NCI-H1092 (cell line): ENCODE results near the gene SUSD1.

Source experiments
- DNase-seq: peaks from one replicate; lab custom pipeline; 2025; lab: John Stamatoyannopoulos, UW

Gene SUSD1

DNA sequence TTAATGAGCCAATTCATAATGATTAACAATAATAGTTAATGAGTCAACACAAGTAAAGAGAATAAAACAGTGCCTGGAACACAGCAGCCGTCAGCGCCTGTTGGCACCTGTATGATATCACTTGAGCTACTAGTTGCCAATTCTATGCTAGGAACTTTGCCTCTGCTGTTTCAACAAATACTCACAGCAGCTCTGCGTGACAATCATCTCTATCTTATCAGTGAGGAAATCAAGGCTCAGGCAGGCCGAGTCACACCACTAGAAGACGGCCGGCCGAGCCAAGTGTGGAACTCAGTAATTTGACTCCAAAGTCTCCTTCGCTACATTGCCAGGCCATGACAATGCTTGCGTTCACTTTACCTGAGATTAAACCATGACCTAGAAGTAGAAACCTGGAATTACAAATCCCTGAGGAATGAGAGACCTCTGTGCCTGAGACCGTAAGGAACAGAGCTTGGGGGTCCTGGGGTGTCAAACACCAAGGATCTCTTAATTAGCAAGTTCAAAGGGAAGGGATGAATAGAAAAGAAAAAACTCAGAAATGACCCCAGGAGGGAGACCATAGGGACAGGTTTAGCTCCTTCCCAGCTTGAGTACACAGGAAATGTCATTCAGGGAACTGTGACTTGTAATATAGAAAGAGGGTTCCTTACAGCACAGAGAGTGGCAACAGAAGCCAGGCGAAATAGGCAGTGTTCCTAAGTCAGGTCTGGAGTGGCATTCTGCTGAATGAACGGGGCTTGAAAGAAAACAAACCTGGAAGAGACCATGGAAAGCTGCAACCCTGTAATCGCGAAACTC lies 109.1 kb downstream of the SUSD1 start:
- DNase-seq, result no peak

DNA sequence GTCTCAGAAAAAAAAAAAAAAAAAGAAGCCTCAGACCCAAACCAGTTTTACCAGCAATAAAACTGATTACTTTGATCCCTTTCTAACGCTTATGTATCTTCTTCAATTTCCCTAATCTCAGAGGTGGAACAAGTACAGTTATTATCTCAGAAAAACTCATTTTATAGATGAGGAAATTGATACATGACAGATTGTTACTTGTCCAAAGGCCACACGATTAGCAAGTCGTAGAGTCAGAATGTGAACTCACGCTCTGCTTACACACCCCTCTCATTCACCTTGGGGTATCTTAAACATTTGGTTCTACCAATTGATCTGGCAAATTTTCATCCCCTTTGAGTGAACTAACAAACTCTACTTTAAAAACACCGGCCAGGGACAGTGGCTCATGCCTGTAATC lies 110.2 kb downstream of the SUSD1 start:
- no peak for DNase-seq

DNA sequence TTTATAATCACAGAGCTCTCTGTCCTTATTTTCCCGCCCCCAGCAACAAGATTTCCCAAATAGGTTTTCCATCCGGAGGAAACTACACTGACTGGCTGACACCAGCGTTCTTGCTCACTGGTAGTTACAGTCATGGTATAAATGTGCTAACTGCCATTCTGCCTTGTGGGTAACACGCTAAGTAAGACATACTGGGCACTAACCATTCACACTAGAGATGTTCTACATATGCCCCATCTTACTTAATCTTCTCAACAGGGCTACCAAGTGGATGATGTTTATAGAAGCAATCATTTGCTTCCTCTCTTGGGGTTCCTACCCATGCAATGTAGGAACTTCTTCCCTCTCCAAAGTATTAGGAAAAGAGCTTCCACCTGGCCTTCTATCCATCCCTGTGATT lies 111.5 kb downstream of the SUSD1 start:
- no peak for DNase-seq

DNA sequence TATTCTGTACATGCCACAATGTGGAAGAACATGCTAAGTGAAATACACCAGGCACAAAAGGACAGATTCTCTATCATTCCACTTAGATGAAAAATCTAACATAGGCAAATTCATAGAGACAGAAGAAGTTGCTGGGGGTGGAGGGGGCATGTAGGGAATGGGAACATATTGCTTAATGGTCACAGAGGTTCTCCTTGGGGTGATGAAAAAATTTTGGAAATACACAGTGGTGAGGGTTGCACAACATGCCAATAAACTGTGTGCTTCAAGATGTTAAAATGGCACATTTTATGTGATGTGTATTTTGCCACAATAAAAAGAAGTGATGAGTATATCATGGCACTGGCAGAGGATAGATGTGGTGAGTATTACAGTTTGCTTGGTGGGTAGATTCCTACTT lies 111.9 kb downstream of the SUSD1 start:
- no peak for DNase-seq

DNA sequence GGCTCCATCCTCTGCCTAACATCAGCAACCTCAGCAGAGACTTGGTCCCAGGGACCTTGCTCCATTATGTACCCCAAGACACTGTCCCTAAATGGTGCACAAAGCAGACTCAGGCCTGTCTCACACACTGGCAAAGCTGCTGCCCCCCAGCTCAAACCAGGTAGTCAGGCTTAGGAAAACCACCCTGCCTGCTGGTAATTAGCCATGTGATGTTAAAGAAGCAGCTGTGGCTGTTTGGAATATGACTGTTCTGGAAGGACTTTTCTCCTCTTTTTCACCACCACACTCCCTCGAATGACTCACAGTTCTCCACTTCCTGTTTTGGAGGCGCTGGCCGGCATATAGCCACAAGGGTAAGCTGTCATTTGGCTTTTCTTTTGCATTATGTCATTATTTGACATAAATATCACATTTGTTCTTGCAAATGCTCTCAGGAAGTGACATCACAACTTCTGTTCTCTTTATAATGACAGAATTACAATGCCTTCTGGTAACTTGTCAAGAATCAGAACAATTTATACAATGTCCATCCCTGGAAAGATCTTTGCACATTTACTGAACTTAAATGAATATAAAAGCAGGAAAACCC lies 113.9 kb downstream of the SUSD1 start:
- DNase-seq, result no peak

DNA sequence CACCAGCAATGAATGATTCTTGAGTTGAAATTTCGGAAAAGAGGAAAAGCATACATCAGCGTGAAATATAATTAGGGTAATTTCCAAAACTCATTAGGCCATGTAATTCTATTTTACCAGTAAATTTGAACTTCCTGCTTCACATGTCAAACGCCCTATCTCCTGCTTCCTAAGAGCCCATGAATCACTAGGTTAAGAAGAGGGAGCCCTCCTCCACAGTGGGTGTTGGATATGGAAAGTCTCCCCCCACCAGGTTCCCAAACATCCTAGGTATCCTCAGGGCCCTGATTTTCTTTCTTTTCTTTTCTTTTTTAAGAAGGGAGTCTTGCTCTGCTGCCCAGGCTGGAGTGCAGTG lies 115.2 kb downstream of the SUSD1 start:
- DNase-seq, result no peak

DNA sequence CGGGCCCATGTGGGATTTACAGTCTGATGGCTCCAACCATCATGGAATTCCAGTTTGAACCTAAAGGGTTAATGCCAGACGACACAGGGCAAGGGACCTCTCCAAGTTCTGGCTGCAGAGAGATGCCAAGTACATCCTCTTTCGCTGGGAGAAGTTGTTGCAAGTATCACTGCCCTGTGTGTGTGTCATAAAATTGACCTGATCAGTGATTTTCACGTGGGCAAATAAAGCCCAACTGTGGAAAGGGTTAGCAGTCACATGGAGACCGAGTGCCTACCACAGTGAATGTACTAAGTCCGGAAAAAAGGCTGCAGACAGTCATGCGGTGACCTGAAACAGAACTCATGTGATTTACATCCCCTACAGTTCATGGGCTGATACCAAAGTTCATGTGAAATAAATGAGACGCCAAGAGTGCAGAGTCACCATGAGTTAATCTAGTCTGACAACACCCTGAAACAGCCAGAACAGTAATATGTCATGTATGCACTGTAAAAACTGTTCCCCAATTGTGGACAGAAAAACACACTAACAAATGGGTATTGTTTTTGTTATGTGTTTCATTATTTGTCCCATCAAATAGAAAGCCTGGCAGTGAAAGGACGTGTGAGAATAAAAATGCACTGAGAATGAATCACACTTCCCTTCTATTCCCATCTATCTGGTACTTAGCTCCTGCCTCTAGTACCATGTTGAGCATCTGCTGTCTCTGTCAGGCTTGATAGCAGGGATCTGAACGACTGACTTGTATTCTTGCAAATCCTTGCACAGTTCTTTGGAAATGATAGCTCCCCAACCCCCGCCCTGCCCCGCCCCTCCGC lies 115.7 kb downstream of the SUSD1 start:
- no peak for DNase-seq

DNA sequence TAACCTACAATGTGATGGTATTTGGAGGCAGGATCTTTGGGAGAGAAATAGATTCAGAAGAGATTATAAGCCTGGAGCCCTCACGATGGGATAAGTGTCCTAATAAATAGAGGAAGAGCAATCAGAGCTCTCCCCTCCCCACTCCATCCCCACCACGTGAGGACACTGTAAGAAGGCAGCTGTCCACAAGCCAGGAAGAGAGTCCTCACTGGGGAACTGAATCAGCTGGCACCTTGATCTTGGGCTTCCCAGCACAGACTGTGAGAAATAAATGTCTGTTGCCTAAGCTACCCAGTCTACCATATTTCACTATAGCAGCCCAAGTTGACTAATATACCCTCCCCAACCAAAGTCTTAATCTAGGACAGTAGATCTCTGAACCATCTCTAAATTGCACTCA lies 118.1 kb downstream of the SUSD1 start:
- DNase-seq, result no peak

DNA sequence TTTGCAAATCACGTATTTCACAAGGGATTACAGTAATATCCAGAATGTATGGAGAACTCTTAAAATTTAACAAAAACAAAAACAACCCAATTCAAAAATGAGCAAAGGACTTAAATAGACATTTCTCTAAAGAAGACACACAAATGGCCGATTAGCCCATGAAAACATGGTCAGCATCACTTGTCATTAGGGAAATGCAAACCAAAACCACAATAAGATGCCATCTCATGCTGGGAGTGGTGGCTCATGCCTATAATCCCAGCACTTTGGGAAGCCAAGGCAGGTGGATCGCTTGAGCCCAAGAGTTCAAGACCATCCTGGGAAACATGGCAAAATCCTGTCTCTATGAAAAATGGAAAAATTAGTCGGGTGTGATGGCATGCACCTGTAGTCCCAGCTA lies 120.2 kb downstream of the SUSD1 start:
- DNase-seq, result no peak

DNA sequence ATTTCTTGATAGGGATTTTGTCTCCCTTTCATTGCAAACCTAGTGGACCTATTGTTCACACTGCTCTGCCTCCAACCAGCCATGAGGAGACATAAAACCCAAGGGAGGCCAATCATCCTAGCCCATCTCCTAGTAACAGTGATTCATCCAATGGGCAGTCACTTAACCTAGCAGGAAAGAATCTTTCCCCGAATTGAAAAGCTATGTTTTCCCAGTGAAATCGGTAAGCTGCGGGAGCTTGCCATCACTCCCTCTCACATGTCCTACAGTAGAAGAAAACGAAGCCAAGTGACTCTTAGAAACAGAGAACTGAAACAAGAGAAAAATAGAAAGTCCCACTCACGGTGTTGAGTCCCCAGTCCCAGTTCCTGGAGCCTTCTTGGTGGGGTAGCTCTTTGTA lies 123.3 kb downstream of the SUSD1 start:
- no peak for DNase-seq

DNA sequence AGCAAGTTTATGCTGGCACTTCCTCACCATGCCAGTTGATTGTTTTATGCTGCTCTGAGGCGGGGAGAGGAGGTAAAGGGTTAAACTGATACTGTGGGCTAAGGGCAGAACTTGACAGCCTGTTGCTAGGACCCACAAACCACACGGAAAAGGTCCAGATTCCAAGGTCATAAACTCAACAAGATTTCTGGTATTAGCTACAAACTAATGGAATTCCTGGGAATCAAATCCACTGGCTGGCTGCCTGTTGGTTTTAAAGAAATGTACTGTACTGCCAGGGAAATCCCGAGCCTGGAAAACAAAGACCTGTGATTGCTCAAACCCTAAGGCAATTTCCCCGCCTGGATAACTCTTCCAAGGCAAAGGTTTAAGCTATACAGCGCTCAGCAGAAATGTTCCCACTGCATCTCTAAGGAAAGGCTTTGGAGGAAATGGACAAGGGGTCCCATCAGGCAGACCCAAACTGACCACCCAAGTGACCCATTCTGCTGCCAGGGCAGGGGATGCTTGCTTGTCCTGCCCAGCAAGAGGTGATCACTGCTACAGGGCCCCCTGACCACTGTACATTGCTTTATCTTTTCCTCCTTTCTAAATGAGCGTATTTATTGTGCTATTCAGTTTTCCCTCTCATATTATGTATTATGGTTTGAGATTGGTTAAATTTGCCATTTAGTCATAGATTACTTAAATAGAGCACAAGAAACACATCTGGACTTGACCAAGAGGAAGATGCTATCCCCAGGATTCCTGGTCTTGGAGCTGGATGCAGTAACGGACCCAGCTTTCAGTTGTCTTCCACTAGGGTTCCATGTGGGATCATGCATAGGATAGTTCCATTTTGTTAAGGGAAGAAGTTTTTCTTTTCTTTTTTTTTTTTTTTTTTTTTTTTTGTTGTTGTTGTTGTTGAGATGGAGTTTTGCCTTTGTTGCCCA lies 124.3 kb downstream of the SUSD1 start:
- no peak for DNase-seq

DNA sequence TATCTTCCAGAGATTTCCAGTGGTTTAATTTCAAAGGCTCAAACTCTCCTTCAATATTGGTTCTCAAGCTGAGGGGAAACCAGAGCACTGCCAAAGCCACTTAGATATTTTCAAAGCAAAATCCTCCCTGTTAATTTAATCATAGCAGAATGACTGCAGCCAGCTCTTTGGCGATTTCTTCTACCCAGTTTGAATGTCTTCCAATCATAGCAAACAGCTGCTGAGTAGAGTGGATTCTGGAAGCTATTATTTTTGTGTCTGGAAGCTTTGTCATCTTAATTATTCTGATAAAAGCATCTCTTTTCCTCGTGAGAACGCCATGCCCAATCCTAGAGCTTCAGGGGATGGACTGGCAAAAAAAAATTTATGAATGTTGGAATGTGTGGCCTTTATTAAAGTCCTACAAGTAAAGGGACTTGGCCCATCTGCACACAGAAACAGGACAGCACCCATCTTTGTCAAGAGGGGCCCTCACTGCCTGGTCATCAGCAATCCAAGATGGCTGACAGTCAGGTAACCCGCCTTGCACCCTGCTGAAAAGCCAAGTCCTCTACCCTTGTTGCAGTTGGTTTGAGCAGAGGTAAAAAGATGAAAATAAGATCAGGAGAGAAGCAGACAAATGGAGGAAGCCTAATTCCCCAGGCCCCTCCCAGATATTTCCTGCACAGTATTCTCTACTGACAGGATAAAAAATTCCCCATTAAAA lies 125.1 kb downstream of the SUSD1 start:
- peak; percentile 36 for DNase-seq

DNA sequence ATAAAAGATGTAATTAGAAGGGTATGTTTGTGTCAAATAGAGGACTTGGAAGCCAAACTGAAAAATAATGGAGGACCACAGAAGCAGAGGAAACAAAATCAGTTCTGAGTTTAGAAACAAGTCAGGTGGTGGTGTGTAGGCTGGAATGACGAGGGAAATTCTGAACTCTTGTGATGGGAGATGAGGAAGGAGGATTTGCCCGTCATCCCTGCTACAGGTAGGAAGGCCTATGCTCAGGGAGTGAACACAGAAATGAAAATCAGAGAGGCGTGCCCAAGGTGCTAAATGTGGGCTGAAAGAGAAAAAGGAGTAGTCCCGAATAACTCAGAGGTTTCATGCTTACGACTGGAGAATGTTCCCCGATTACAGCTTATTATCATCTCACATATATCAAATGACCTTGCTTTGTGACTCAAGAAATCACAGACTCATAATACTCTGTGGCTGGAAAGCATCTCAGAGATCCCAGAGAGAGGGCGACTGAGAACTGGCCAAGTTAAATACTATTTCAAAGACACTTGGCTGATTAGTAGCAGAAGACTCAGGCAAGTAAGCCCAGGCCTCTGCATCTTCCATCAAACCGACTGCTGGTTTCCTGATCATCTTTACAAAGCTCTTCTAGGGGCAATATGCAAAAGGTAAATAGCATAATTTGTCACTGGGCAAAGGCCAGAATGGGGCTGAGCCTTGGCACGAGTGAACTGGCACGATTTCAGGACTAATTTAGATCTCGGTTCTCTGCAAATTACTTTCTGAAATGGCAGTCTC lies 126.0 kb downstream of the SUSD1 start:
- DNase-seq, result peak; percentile 46

DNA sequence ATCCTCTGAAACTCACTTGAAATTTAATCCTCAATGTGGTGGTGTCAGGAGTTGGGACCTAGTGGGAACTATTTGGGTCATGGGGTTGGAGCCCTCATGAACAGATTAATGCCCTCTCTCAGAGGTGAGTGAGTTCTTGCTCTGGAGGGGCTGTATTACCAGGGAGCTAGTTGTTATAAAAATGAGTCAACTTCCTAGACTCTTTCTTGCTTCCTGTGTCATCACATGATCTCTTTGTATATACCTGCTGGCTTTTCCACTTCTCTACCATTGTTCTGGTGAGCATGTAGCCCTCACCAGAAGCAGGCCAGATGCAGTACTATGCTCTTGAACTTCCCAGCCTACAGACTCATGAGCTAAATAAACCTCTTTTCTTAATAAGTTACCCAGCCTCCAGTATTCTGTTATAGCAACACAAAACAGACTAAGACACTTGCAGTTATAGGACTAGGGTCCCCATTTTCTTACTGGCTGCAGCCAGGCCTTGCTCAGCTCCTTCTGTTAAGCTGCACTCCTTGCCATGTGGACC lies 127.5 kb downstream of the SUSD1 start:
- DNase-seq, result no peak

DNA sequence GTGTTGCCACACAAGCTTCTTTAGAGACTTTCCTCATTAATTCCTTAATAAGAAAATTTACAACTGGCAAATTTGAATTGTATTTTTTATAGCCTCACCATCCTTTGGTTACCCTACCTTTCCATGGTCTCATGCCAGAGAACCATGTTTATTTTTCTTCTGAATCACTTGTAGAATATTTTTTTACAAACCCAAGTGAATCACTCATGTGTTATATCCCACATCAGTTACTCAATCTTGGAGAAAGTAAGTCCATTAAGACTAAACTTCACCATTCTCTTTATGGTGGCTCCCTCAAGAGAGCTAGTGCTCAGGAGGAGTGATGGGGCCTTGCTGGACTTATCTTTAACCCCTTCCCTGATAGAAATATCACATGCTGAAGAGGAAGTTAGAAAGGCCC lies 128.9 kb downstream of the SUSD1 start:
- no peak for DNase-seq

DNA sequence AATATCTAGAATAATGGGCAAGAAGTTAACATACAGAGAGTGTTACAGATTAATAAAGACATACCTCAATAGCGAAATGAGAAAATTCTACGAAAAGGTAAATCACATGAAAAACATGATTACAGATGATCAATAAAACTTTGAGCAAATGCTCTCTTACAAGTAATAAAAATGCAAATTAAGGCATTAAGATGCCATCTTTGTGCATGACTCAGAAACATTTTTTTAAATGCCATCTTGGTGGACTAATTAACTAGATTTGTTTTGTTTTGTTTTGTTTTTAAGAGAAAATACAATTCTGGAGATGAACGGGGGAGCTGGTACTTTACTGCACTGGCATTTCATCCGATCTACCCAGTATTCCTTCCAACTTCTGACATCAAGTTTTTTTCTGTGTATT lies 130.2 kb downstream of the SUSD1 start:
- no peak for DNase-seq

DNA sequence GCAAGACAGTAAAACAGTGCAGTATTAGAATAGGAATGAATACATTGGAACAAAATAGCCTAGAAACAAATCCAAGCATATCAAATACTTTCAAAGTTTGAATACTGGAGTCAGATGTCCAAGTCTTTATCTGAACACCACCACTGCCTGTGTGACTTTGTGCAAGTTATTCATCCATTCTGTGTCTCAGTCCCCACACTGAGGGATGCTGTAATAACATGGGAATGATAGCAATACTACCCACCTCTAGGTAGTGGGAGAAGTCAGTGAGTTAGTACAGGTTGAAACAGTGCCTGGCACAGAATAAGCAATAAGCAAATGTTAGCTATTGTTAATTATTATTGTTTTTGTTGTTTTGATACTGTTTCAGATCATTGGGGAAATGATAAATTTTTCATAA lies 130.9 kb downstream of the SUSD1 start:
- no peak for DNase-seq

DNA sequence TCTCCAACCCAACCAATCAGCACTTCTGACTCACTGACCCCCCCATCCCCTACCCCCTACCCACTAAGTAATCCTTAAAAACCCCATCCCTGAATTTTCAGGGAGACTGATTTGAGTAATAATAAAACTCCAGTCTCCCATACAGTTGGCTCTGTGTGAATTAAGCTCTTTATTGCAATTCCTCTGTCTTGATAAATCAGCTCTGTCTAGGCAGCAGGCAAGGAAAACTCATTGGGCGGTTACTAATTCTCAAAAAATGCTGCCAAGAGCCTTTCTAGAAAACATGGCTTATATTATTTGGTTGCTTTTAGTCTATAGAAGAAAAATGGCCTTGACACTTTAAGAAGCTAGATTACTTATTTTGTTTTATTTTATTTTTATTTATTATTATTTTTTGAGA lies 131.7 kb downstream of the SUSD1 start:
- no peak for DNase-seq

DNA sequence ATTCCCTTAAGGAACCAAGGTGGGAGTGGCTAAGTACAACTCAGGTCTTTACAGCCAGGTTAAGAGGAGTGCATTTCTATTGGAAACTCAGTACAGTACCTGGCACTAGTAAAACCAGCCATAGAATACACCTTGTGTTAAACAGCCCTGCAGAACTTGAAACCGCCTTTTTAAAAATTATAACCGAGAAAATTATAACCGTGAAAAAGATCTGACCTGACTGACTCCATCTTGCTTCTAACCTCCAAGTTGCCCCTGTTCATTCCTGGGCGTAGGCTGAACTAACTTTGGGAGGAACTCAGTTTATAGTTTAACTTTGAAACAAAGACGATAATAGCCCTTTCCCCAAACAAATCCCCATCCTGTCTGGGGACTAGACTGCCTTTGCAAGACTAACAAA lies 132.3 kb downstream of the SUSD1 start:
- no peak for DNase-seq

DNA sequence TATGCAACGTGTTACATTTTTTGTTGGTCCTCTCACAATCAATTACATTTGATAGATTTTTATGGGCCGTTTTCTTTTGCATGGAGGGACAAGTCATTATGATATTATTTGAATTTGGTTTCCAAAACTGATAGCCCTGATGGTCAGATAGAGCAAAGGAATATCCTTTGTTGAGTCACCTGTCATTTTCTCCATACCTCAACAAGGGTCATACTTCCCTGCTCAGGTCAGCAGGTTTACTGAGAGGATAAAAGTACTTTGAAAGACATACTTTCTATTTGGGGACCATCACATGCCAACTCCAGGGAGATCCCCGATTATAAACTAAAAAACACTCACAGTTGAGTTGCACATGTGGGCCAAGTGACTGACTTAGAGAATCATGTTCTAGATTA lies 132.9 kb downstream of the SUSD1 start:
- no peak for DNase-seq
